Astrocyte of the spinal cord (primary cell): Measurements from ENCODE around the gene UVRAG.

Experiments
- DNase-seq: peaks from one replicate; pipeline ENCODE4 v3.0.0; 2011; ENCODE audit warnings: low read depth, low spot score
- H3K4me3 ChIP-seq: 2 replicates; pipeline ENCODE4 v1.5.1; 2011; ENCODE audit warnings: low read depth, mild to moderate bottlenecking, low read length, moderate library complexity
- CTCF ChIP-seq: IDR thresholded peaks from 2 replicates; pipeline ENCODE4 v1.5.1; 2012; ENCODE audit warnings: low read depth, mild to moderate bottlenecking, low read length, inconsistent platforms
- in situ Hi-C: cut with HindIII; loops from 2 replicates; pipeline ENCODE4 v1.10.0; 2017; ENCODE audit warnings: low sequenced_read_pairs

Gene UVRAG

GRCh38 chr11:76160856-76161255, 345.8 kb downstream of the UVRAG start:
- in situ Hi-C loops, result no loop called here
- H3K4me3 ChIP-seq, result no peak overlapping the region
- no peak for TF ChIP-seq CTCF

GRCh38 chr11:76161261-76161961, 346.4 kb downstream of the UVRAG start:
- no peak for TF ChIP-seq CTCF

More at GRCh38 chr11:76160856-76161255, 345.8 kb downstream of the UVRAG start:
- no peak for DNase-seq

GRCh38 chr11:76162336-76163288, 347.6 kb downstream of the UVRAG start:
- in situ Hi-C loops, result no loop called here
- DNase-seq, result no peak
- TF ChIP-seq CTCF, result no peak
- no peak overlapping the region for H3K4me3 ChIP-seq

More at GRCh38 chr11:76161261-76161961, 346.4 kb downstream of the UVRAG start:
- in situ Hi-C loops, result no loop called here
- H3K4me3 ChIP-seq, result no peak overlapping the region
- DNase-seq, result peak; percentile 3

GRCh38 chr11:76163289-76163880, 348.4 kb downstream of the UVRAG start:
- H3K4me3 ChIP-seq, result no peak overlapping the region
- in situ Hi-C loops, result no loop called here
- no peak for TF ChIP-seq CTCF
- no peak for DNase-seq

- no peak overlapping the region for H3K4me3 ChIP-seq
- DNase-seq, result no peak
- in situ Hi-C loops, result no loop called here
- no peak for TF ChIP-seq CTCF
Measured at GRCh38 chr11:76164081-76164480, 349.1 kb downstream of the UVRAG start.

- in situ Hi-C loops, result no loop called here
- no peak for DNase-seq
- no peak overlapping the region for H3K4me3 ChIP-seq
- TF ChIP-seq CTCF, result no peak
Measured at GRCh38 chr11:76164861-76165751, 350.1 kb downstream of the UVRAG start.
